Stromal cell of bone marrow (primary cell): Measurements from ENCODE around the gene CHN1.

Experiments
- DNase-seq: peaks from one replicate; pipeline ENCODE4 v3.0.0-alpha.2; 2012; ENCODE audit warnings: low read depth

CHN1 gene

DNA sequence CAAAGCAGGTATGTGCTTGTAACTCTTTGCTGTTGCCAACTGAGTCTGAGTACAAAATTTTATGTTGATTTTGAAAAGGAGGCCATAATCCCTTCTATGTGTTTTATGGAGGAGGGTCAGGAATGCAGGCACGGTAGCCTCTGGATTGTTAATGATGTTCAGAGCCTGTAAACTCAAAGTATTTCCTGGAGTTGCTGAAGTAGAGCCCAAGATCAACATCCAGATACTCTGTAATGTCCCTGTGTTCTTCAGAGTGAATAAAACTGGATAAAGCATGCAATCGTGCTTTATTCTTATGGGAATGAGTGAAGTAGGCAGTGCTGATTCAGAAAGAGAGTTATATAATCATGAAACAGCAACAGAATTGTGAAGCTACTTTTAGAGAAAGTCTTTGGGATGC lies 179.1 kb downstream of the CHN1 start:
- peak; percentile 37 for DNase-seq

DNA sequence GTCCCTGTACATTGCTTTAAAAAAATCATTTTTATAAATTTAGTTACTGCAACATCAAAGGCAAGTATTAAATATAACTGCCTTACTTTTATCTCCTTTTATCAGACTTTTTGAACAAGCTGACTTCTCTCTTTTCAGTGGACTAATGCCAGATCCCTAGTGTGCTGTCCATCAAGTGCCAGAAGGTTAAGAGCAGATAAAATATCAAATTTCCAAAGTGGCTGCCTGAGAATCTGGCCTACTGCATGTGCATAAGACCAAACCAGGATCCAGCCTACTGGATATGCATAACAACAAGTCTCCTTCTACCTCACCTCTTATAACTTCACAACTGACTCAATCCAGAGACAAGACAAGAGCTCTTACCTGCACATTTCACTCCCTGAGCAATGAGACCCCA lies 181.1 kb downstream of the CHN1 start:
- DNase-seq, result no peak

DNA sequence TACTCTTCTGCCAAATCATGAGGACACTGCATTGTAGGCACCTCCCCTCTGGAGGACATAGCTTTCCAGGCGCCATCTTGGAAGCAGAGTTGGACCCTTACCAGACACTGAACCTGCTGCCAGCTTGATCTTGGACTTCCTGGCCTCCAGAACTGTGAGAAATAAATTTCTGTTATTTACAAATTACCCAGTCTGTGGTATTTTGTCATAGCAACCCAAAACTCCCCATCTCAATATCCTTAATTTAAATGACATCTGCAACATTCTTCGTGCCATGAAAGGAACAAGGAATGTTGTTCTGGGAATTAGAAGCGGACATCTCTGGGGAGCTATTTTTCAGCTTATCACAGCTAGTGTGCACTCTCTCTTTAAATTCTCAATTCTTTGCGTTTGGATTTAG lies 183.6 kb downstream of the CHN1 start:
- no peak for DNase-seq

DNA sequence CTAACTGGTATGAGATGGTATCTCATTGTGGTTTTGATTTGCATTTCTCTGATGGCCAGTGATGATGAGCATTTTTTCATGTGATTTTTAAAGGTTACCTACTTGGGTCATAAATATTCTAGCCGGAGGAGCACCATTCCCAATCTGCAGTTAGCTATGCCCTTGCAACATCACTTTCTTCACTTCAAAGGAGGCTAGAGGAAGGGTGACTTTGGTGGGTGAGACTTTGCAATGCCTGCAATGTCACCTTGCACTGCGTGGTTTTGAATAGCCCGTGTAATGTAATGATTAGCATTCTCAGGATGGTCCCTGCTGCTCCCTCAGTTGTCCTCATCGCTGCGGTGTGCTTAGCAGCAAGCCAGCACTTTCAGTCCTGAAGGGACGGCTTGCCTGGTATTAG lies 184.8 kb downstream of the CHN1 start:
- no peak for DNase-seq

DNA sequence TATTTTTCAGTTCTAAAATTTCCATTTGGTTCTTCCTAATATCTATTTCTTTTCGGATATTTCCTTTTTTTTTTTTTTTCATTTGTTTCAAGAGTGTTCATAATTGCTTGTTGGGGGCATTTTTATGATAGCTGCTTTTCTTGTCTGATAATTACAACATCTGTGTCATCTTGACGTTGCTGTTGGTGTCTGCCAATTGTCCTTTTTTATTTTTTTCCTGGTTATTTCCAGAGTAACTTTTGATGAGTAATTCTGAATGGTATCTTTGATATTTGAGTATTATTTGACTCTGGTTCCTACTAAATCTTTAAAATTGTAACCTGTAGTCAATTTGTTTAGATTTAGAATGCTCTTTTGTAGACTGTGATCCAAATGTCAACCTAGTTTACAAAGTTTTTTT lies 189.7 kb downstream of the CHN1 start:
- DNase-seq, result no peak

DNA sequence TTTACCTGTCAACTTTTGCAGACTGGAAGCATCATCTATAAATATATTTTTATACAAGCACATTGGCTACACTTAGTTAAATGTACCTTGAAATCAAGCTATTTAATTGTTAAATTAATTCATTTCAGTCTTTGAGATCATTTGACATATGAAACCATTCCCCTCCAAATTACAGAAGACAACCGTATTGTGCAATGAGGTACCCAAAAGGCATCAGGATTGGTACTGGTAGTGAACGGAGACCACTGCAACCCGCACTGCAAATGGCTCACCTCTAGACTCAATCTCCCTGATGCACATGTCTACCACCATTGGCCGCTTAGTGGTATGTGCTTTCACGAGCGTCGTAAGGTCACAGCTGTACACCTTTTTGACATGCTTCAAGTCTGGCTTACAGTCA lies 193.1 kb downstream of the CHN1 start:
- DNase-seq, result no peak

DNA sequence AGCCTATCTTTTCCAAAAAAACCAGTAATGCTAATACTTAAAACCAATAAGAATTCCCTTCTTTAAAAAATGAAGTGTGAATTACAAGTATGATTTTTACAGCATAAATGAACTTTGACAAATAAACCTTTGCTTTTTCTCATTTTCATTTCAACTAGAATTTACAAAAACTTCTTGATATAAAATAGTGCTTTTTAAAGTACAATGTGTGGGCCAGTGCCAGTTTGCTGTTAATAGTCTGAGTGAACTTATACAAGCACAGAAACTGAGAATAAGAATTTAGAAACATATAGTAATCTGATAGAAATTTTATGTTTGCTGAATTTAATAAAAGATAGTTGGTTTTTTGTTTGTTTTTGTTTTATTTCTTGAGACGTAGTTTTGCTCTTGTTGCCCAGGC lies 197.2 kb downstream of the CHN1 start:
- DNase-seq, result no peak

DNA sequence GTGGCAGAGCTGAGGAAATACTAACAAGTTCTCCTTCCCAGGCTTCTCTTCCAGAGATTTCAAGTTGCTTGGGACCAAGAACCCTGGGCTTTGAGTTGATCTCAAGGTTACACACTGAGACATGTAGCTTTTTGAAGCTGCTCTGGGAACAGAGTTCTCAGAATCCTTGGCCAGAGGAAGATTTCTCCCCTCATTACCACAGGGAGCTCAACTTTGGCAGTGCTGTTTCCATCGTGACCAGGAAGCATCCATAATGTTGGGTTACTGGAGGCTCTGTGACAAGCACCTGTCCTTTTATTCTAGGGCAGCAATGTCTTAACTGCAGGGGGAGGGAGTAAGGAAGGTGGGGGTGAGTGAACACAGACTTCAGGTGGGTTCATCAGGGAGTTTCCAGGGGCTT lies 199.4 kb downstream of the CHN1 start:
- no peak for DNase-seq

DNA sequence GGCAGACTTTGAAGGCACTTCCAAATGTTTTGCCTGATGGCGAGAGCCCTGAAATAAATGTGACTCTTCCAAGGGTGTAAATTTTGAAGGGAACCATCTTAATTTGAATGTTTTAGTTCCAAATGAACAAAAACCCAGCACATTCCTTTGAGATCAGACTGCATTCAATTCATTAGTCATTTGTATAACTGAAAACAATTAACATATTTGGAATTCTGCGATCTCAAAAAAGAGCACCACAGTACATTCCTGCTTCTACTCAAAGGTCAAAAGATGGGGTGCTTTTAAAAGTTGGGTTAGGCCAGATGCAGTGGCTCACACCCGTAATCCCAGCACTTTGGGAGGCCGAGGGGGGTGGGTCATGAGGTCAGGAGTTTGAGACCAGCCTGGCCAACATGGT lies 202.7 kb downstream of the CHN1 start:
- DNase-seq, result no peak

DNA sequence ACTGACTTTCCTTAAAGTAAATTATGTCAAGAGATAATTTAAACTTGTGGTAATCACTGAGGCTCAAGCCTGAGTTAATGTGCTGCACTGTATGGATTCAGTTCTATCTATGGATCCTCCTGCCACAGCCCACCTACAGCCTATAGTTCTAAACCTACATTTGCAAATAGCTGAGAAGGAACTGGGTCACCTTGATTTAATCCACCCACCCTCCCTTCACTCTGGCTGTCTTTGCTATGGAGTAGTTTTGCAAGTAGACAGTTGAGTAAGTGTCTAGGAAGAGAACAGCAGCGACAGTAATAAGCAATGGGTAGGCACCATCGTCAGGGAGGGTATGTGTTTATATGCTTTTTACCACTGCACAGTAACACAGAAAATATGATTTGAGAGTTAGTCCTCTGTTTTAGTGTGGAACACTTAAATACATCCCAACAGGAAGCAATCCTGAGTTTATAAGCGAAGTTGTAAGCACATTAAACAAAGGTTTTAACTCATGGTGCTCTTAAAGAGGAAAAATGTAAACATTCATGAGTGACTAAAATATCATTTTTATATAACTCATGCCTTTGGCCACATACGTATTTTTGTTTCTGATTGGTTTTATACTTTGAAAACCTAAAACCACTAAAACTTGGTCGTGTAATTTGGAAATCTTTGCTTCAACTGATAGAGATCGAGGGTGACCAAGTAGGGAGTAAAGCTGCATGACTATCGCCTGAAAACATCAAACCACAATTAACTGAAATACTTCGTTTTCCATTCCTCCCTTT lies 204.6 kb downstream of the CHN1 start:
- DNase-seq, result no peak

DNA sequence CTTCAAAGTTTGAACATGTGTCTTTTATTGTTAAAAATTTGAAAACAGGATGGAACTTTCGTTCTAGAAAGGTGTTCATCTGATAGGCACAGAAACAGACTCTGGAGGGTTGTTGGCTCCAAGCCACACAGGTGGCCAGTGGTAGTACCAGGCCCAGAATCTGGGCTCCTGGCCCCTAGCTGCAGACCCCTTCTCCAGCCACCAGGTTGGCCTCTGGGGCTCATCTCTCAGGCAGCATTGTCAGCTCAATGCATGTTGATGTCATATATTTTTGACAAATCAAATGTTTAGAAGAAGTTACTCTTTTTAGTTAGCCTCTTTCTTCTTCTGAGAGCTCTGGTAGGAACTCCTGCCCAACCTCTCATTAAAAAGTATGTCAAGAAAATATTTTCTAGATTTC lies 206.4 kb downstream of the CHN1 start:
- DNase-seq, result no peak

DNA sequence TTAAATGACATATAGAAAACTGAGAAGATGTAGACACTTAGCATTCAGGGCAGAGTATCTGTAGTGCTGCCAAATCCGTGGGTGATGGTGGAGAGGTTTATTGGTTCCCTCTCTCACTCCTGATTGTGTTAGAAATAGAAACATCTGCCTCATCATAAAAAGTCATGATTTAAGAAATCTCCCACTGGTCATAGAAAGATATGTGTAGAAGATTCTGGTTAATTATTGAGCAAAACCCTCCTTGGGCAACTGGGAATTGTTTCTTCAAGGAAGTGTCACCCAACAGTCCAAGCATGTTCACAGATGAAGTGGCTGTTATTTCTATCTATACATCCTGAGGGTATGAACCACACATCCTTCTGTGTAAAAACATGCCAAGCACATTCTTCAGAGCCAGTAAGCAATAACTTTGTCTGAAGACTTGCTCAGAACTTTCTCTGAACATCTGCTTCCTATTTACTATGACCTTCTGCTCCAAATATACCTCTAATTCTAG lies 207.4 kb downstream of the CHN1 start:
- no peak for DNase-seq

DNA sequence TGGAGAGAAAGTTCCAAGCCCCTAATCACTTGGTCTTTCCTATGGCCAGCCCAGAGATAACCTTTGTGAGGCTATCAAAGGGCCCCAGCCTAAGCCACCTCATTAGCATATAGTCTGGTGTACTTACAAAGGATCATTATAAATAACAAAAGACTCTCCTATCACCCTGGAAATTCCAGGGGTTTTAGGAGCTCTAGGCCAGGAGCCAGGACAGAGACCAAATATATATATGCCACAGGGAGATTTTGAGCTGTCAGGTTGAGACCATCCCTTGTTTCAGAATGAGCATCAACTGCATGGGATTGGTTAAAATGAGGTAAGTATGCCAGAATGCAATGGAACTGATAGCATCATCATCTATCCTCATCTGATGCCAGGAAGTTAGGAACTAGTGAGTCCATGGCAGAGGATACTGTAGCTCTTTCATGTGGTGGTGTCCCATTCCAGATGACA lies 208.8 kb downstream of the CHN1 start:
- DNase-seq, result no peak

DNA sequence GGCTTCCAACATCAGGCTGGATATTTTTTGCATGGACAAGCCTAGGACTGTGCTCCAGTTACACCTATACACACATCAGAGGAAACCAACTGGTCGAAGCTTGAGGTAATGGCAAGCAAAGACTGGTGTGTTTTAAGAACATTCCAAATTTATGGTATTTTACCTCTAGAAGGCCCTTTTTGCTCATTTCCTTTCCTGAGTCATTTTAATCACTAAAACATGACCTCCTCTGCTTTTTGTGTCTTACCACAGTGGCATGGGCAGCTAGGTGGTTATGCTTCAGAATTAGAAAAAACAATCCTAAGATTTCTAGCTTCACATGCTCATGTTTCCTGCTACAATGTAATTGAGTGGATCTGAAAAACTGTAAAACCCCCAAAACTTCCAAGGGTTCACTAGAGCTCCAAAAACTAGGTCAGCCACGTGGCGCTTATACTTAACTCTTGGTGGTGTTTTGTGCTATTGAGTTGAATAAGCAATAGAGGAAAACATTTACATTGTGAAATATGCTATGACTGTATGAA lies 210.3 kb downstream of the CHN1 start:
- no peak for DNase-seq

DNA sequence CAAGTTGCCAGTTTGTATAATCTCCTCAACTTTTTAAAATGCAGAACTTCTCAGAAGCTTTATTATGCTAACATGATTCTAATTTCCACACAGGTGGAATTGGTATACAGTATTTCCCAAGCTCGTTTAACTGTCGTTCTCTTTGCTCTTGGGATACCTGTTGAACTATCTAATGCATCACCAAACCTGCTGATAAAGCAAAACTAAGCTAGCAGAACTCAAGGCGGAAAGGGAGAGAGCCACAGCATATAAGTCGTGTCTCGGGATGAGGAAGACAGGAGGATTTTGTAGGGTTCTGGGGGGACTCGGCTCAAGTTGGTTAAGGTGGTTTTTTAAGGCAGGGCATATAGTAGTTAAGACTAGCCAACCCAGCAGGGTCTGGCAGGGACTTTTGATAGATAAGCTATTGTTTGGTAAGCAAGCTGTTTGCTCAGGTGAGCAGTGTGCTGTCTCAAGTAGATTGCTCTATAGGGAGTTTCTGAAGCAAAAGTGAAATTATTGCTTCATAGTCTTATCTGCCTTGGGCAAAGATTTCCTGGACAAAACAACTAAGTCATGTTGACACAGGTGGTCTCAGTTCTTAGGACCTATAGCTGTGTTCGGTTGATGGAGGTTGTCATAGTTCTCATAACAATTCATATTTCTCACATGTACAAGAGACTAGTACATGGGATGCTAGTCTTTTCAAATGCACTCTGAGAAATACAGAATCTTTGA lies 212.7 kb downstream of the CHN1 start:
- DNase-seq, result no peak

DNA sequence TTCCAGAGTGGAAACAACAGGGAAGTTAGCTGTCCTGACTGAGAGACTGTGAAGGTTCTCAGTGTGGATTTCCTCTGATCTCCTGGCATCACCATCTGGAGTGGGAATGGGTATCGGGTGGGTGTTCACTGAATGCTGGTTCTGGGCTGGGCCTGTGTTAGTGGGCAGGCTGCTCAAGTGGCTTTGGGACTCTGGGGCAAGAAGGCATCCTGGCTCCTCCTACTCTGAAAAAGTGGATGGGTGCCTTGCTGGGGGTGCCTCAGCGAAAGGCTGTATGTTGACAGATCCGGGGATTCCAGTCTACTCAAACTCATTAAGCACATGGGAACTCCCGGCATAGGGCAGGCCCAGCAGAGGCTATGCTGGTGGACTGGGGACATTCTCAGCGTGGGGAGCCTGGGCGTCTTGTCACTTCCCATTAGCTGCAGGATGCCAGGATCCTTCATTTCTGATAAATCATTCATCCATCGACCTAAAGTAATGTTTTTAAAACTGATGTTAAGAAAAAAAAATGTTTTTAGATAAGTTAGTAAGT lies 213.4 kb downstream of the CHN1 start:
- DNase-seq, result no peak

DNA sequence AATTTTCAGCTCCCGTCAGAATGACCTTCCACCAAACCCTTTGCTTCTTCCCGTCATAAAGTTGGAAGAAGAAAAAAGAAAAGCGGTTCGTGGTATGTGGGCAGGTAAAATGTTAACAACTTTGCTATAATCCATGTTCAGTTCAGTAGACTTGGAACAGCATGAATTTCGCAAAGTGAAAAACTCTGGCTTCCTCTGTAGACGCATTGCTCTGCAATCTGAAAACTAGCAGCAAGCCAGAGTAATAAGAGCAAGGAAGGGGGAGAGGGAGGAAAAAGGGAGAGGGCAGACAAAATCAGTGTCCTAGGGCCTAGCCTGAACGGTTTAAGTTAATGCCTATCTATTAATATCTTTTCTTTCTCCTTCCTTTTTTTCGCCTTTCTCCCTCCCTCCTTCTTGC lies 214.2 kb downstream of the CHN1 start:
- DNase-seq, result no peak

DNA sequence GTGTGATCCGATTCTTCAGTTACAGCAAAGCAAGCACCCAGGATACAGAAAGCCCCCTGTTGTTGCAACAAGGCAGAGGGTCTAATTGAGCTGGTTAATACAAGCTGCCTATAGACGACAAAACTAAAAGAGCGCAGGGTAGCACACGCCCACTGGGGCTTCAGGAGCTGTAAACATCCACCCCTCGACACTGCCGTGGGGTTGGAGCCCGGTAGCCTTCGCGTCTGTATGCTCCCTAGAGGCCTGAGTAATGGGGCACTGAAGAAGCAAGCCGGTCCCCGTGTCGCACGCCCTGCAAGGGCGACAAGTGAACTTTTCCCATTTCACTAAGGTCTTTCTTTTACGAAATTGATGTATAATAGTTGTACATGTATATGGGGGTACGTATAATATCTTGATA lies 216.2 kb downstream of the CHN1 start:
- no peak for DNase-seq

DNA sequence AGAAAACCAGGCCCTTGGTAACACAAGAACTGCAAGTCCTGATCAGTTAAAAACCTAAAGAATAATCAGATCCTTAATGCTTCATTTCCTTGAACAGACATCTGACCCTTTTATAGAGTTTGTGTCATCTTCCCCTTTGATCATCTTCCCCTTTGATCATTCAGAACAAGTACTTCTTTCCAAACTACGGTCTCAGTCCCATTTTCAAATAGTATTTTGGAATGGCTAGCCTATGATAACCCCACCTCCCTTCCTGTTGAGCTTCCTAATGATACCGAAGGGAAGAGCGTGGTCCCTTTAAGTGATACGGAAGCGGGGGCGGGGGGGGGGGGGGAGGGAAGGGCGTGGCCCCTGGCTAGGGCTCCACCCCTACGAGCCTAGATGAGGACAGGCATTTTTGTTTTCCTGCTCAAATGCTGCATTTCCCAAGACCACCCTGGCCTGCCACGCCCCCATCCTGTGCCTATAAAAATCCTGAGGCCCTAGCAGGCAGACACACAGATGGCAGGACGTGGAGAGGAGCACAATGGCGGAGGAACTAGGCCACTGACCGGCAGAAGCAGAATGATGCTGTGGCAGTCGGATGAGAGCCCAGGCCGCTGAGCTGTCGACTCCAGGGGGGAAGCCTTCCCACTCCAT lies 216.8 kb downstream of the CHN1 start:
- DNase-seq, result no peak

DNA sequence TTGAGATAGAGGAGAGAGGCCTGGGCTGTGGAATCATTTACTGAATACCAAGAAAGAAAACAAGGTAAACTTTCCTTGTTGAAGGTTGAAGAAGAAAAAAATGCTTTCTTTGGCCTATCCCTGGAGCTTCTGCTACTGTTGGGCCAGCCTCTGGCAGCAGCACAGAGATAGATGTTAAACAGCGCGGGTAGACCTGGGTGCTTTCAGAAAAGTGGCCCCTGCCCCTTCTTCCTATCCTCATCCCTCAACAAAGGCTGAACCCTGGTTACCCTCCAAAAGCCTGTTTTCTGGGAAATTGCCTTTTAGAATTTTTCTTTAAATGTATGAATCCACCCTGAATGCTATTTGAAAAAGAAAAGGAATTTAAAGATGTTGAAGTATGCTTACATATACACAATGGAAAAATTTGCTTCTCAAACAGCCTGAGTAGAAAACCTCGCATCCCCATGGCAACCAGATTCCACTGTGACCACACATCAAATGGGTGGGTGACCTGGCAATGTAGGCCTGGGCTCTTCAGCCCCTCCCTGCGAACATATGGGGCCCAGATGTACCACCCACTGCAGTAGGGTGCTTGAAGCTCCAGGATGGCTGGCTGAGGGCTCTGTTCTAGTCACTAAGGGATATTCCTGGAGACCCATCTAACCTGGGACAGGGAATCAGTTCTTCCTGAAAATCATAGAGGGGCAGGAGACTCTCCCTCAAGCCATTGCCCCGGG lies 217.5 kb downstream of the CHN1 start:
- DNase-seq, result peak; percentile 84

DNA sequence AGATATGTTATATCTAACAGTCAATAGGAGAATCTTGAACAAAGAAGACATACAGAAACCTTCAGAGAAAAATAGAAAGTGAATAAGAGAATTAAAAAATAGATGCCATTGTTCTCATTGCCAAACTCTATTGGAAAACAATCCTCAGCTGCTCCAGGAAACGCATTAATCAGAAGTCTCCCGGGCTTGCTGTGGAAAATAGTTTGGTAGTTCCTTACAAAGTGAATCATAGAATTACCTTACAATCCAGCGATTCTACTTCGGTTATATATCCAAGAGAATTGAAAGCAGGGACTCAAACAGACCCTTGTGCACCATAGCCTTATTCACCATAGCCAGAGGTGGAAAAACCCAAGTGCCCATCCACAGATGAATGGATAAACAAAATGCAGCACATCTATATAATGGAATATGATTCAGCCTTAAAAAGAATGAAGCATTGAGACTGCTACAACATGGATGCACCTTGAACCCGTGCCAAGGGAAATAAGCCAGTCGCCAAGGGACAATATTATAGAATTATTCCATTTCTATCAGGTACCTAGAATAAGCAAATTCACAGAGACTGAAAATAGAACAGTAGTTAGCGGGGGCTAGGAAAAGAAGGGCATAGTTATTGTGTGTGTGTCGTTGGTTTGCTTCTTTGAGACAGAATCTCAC lies 219.0 kb downstream of the CHN1 start:
- no peak for DNase-seq
